GM19238 (cell line): ENCODE data around the gene KPNA3.
"Not testable (repeated sequence)": the region's sequence is repeated elsewhere in the genome, so short reads cannot be mapped to it uniquely, and the experiment has no call there.

ENCODE experiments used
- DNase-seq: peaks from one replicate; pipeline ENCODE4 v3.0.0; 2011; ENCODE audit warnings: low spot score; ENCODE audit not compliant: insufficient read length

Gene KPNA3

GRCh38 chr13:49749848-49750247 lies 42.6 kb downstream of the KPNA3 start:
- no peak for DNase-seq

GRCh38 chr13:49746111-49746510 lies 46.4 kb downstream of the KPNA3 start:
- no peak for DNase-seq

- DNase-seq, result no peak
Measured at GRCh38 chr13:49740870-49741269, 51.6 kb downstream of the KPNA3 start.

- DNase-seq, result no peak
Measured at GRCh38 chr13:49739498-49740187, 52.8 kb downstream of the KPNA3 start.

GRCh38 chr13:49733181-49733951 lies 59.1 kb downstream of the KPNA3 start:
- DNase-seq, result no peak

- DNase-seq, result no peak
Measured at GRCh38 chr13:49731766-49732165, 60.7 kb downstream of the KPNA3 start.

GRCh38 chr13:49716615-49717014 lies 75.9 kb downstream of the KPNA3 start:
- no peak for DNase-seq

GRCh38 chr13:49714757-49715156 lies 77.7 kb downstream of the KPNA3 start:
- DNase-seq, result no peak

GRCh38 chr13:49711218-49711863 lies 81.1 kb downstream of the KPNA3 start:
- no peak for DNase-seq

GRCh38 chr13:49704264-49704663 lies 88.2 kb downstream of the KPNA3 start:
- not testable (repeated sequence) for DNase-seq

GRCh38 chr13:49701491-49701890 lies 91.0 kb downstream of the KPNA3 start:
- DNase-seq, result no peak

GRCh38 chr13:49697468-49697867 lies 95.0 kb downstream of the KPNA3 start:
- no peak for DNase-seq

GRCh38 chr13:49694446-49694845 lies 98.0 kb downstream of the KPNA3 start:
- no peak for DNase-seq

GRCh38 chr13:49693877-49694276 lies 98.6 kb downstream of the KPNA3 start:
- no peak for DNase-seq

GRCh38 chr13:49693191-49693733 lies 99.2 kb downstream of the KPNA3 start:
- DNase-seq, result no peak

GRCh38 chr13:49690995-49691784 lies 101.3 kb downstream of the KPNA3 start, which contains the start of gene EBPL:
TSS of gene EBPL (minus strand) at chr13:49691486. CDS start at chr13:49691424, 62 bp downstream.
- DNase-seq, result peak; percentile 96

GRCh38 chr13:49690133-49690994 lies 102.1 kb downstream of the KPNA3 start:
- peak; percentile 32 for DNase-seq

- no peak for DNase-seq
Measured at GRCh38 chr13:49683489-49683888, 109.0 kb downstream of the KPNA3 start.

- no peak for DNase-seq
Measured at GRCh38 chr13:49681842-49682435, 110.5 kb downstream of the KPNA3 start.

- no peak for DNase-seq
Measured at GRCh38 chr13:49679246-49679645, 113.2 kb downstream of the KPNA3 start.
